ENCODE results near the gene ADCY3.

DNA sequence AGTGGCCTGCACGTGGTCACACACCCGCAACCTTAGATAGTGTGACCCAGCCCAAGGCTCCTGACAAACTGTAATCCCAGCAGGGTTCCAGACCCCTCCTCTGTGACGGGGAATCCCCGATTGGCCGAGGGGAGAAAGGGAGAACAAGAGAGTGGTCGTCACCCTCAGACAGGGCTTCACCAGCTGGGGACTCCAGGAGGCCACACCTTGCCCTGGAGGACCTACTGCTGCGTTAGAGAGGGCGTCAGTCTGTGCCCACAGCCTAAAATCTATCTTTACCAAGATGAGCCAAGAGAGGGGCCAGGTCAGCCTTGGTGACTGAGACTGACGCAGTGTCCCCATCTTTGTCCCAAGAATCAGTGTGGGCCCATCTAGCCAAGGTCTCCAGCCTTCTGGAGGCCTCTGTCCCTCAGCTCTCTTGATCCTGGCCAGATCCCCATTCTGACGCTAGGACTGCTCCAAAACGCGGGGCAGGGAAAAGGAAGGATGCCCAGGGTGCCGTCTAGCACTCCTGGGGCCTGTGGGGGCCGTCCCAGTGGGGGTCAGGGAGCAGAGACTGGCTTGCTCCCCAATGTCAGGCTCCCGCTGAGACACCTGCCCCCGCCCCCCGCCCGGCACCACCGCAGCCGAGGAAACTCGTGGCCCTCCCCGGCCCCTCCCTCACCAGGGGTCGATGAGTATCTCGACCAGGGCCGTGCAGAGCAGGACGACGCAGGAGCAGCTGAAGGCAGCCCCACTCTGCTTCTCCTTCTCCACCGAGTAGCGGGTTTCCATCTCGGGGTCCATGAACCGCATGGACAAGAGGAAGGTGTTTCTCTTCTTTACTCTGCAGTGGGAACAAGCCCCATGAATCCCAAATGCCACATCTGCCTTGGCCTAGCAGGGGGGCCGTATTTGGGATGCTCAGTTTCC, 86.0 kb downstream of the ADCY3 start:
- TF ChIP-seq, protein P1, sequence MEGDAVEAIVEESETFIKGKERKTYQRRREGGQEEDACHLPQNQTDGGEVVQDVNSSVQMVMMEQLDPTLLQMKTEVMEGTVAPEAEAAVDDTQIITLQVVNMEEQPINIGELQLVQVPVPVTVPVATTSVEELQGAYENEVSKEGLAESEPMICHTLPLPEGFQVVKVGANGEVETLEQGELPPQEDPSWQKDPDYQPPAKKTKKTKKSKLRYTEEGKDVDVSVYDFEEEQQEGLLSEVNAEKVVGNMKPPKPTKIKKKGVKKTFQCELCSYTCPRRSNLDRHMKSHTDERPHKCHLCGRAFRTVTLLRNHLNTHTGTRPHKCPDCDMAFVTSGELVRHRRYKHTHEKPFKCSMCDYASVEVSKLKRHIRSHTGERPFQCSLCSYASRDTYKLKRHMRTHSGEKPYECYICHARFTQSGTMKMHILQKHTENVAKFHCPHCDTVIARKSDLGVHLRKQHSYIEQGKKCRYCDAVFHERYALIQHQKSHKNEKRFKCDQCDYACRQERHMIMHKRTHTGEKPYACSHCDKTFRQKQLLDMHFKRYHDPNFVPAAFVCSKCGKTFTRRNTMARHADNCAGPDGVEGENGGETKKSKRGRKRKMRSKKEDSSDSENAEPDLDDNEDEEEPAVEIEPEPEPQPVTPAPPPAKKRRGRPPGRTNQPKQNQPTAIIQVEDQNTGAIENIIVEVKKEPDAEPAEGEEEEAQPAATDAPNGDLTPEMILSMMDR (IDR thresholded peaks at IDR 0.05) = no peak
- TF ChIP-seq POLR2A (IDR thresholded peaks at IDR 0.05) (no peak), POLR2AphosphoS5 (IDR thresholded peaks at IDR 0.05) (no peak)
